GM23248 (cell line): Measurements from ENCODE around the gene POFUT2. TPM values are rescaled to one million over a fixed set of nuclear protein-coding genes. Genes with fewer than 3 reads are reported as not detected.

ENCODE experiments used
- DNase-seq: peaks from one replicate; pipeline ENCODE4 v3.0.0-alpha.2; 2015
- H2AFZ ChIP-seq: fragments of 200-600 bp; sonication (generic); 2 replicates; pipeline ENCODE4 v1.6.1; 2016; ENCODE audit warnings: antibody characterized with exemption
- H3F3A ChIP-seq: fragments of 200-600 bp; sonication (generic); 2 replicates; pipeline ENCODE4 v1.6.1; 2016; ENCODE audit warnings: mild to moderate bottlenecking, antibody characterized with exemption, mixed run types; ENCODE audit not compliant: insufficient read depth
- H3K27ac ChIP-seq: fragments of 200-600 bp; sonication (generic); 2 replicates; pipeline ENCODE4 v1.5.1; 2016; ENCODE audit warnings: mild to moderate bottlenecking
- H3K27me3 ChIP-seq: fragments of 200-600 bp; sonication (generic); replicated peaks from 2 replicates; pipeline ENCODE4 v1.6.1; 2016; ENCODE audit warnings: mild to moderate bottlenecking; ENCODE audit not compliant: insufficient read depth
- H3K36me3 ChIP-seq: fragments of 200-600 bp; sonication (generic); 2 replicates; pipeline ENCODE4 v1.6.1; 2016; ENCODE audit warnings: low read depth, mild to moderate bottlenecking
- H3K4me1 ChIP-seq: fragments of 200-600 bp; sonication (generic); 2 replicates; pipeline ENCODE4 v1.6.1; 2016; ENCODE audit warnings: mild to moderate bottlenecking; ENCODE audit not compliant: insufficient read depth
- H3K4me2 ChIP-seq: fragments of 200-600 bp; sonication (generic); one replicate; pipeline ENCODE4 v1.6.1; 2016; ENCODE audit warnings: mild to moderate bottlenecking; ENCODE audit not compliant: unreplicated experiment
- H3K4me3 ChIP-seq: fragments of 200-600 bp; sonication (generic); 2 replicates; pipeline ENCODE4 v1.5.1; 2016; ENCODE audit warnings: mild to moderate bottlenecking
- H3K79me2 ChIP-seq: fragments of 200-600 bp; sonication (generic); 2 replicates; pipeline ENCODE4 v1.6.1; 2016; ENCODE audit warnings: mild to moderate bottlenecking; ENCODE audit not compliant: insufficient read depth
- H3K9ac ChIP-seq: fragments of 200-600 bp; sonication (generic); 2 replicates; pipeline ENCODE4 v1.6.1; 2016; ENCODE audit warnings: mild to moderate bottlenecking
- H3K9me2 ChIP-seq: fragments of 200-600 bp; sonication (generic); 2 replicates; pipeline ENCODE4 v1.6.1; 2016; ENCODE audit warnings: mixed run types, mild to moderate bottlenecking, moderate library complexity; ENCODE audit not compliant: insufficient read depth
- H3K9me3 ChIP-seq: fragments of 200-600 bp; sonication (generic); one replicate; pipeline ENCODE4 v1.6.1; 2017; ENCODE audit warnings: low read depth
- H4K20me1 ChIP-seq: fragments of 200-600 bp; sonication (generic); 2 replicates; pipeline ENCODE4 v1.6.0; 2016; ENCODE audit not compliant: insufficient read depth
- EZH2 ChIP-seq: fragments of 200-600 bp; sonication (generic); IDR thresholded peaks from 2 replicates; pipeline ENCODE4 v1.6.1; 2018; ENCODE audit warnings: antibody characterized with exemption, mild to moderate bottlenecking; ENCODE audit not compliant: insufficient read depth, poor library complexity, severe bottlenecking
- EZH2phosphoT487 ChIP-seq: fragments of 200-600 bp; sonication (generic); IDR thresholded peaks from 2 replicates; pipeline ENCODE4 v1.6.1; 2018; ENCODE audit warnings: antibody characterized with exemption, moderate library complexity, mild to moderate bottlenecking, low read depth; ENCODE audit not compliant: insufficient read depth
- WGBS, 2 experiments: methylation state at CpG; one replicate each; pipeline ENCODE4 v1.1.6; 2015 to 2017; ENCODE audit warnings: low lambda C conversion rate in 2 of 2, low coverage in 1 of 2; ENCODE audit errors: missing lambda C conversion rate in 2 of 2; 5-methylcytosine and 5-hydroxymethylcytosine counted together
- in situ Hi-C: fragments of 300-500 bp; cut with MboI; formaldehyde crosslinking; loops from 2 replicates; pipeline ENCODE4 v1.15.0; 2020
- polyA plus RNA-seq: library from polyadenylated mRNA; unstranded; fragments of >200 nt; fragmentation: Nextera tagmentation; extraction: Ambion mirVana; gene quantifications from 2 replicates; pipeline ENCODE4 v1.2.1, GENCODE V29; 2016
- total RNA-seq: library from RNA; depleted of rRNA; stranded (reverse); fragments of >200 nt; shearing (Covaris generic); gene quantifications from 2 replicates; pipeline ENCODE4 v1.2.3, GENCODE V29; 2014

Gene POFUT2
- total and polyA plus RNA-seq, 2 experiments from 2014 or later: 30.1 to 48.2 TPM

GRCh38 chr21:45332981-45333582 lies 45.4 kb upstream of the POFUT2 start:
- Histone ChIP-seq H3K36me3 (no peaks in the 10 kb centered on the region), H3K4me3 (no peak overlapping the region), H3F3A (0 out of 2 replicates have a peak, but pooled peaks cover 4% of the 10 kb centered on the region), H3K4me2 (no peak overlapping the region), H3K27me3 (no peaks in the 10 kb centered on the region), H4K20me1 (no peaks in the 10 kb centered on the region), H2AFZ (no peak overlapping the region), H3K27ac (no peak overlapping the region), H3K9me3 (no peaks in the 10 kb centered on the region), H3K9ac (no peak overlapping the region), H3K9me2 (no peaks in the 10 kb centered on the region), H3K79me2 (no peaks in the 10 kb centered on the region), H3K4me1 (peaks cover 12% of the 10 kb centered on the region)
- DNase-seq: no peak
- in situ Hi-C loops: no loop called here
- 93 to 96% methylated on average over 15 to 16 of the region's 16 CpGs for WGBS, 2 experiments
- TF ChIP-seq EZH2phosphoT487: no peak
- no peak for TF ChIP-seq EZH2

GRCh38 chr21:45332415-45332814 lies 44.7 kb upstream of the POFUT2 start:
- no peak overlapping the region for H3K27ac ChIP-seq
- H3K9me2 ChIP-seq: no peaks in the 10 kb centered on the region
- no peaks in the 10 kb centered on the region for H3K27me3 ChIP-seq
- H3K4me3 ChIP-seq: no peak overlapping the region
- peaks cover 12% of the 10 kb centered on the region for H3K4me1 ChIP-seq
- H3F3A ChIP-seq: 0 out of 2 replicates have a peak, but pooled peaks cover 4% of the 10 kb centered on the region
- H3K79me2 ChIP-seq: no peaks in the 10 kb centered on the region
- TF ChIP-seq EZH2phosphoT487 (no peak), EZH2 (no peak)
- H3K4me2 ChIP-seq: no peak overlapping the region
- H4K20me1 ChIP-seq: no peaks in the 10 kb centered on the region
- DNase-seq: no peak
- H2AFZ ChIP-seq: no peak overlapping the region
- in situ Hi-C loops: no loop called here
- no peaks in the 10 kb centered on the region for H3K36me3 ChIP-seq
- H3K9ac ChIP-seq: no peak overlapping the region
- H3K9me3 ChIP-seq: no peaks in the 10 kb centered on the region
- WGBS, 2 experiments: 93 to 94% methylated on average over 4 of the region's 4 CpGs

- 0 out of 2 replicates have a peak, but pooled peaks cover 4% of the 10 kb centered on the region for H3F3A ChIP-seq
- WGBS, 2 experiments: 83 to 84% methylated on average over 14 to 17 of the region's 17 CpGs
- no peaks in the 10 kb centered on the region for H3K27me3 ChIP-seq
- in situ Hi-C loops: no loop called here
- H4K20me1 ChIP-seq: no peaks in the 10 kb centered on the region
- no peak overlapping the region for H3K4me2 ChIP-seq
- H3K27ac ChIP-seq: no peak overlapping the region
- H3K36me3 ChIP-seq: no peaks in the 10 kb centered on the region
- H3K9ac ChIP-seq: no peak overlapping the region
- no peak for TF ChIP-seq EZH2phosphoT487
- TF ChIP-seq EZH2: no peak
- no peaks in the 10 kb centered on the region for H3K9me3 ChIP-seq
- H3K4me3 ChIP-seq: no peak overlapping the region
- no peaks in the 10 kb centered on the region for H3K79me2 ChIP-seq
- H2AFZ ChIP-seq: no peak overlapping the region
- H3K4me1 ChIP-seq: peaks cover 12% of the 10 kb centered on the region
- H3K9me2 ChIP-seq: no peaks in the 10 kb centered on the region
- no peak for DNase-seq
Observed at GRCh38 chr21:45331531-45332147, 43.9 kb upstream of the POFUT2 start.

GRCh38 chr21:45330851-45331261 lies 43.2 kb upstream of the POFUT2 start:
- Histone ChIP-seq H3K9ac (no peak overlapping the region), H3K36me3 (no peaks in the 10 kb centered on the region), H3K9me3 (no peaks in the 10 kb centered on the region), H3K4me3 (no peak overlapping the region), H3K4me2 (no peak overlapping the region), H3K27me3 (no peaks in the 10 kb centered on the region), H3K27ac (no peak overlapping the region), H3F3A (0 out of 2 replicates have a peak, but pooled peaks cover 4% of the 10 kb centered on the region), H2AFZ (no peak overlapping the region), H3K4me1 (peaks cover 18% of the 10 kb centered on the region), H4K20me1 (no peaks in the 10 kb centered on the region), H3K79me2 (no peaks in the 10 kb centered on the region), H3K9me2 (no peaks in the 10 kb centered on the region)
- no peak for DNase-seq
- no peak for TF ChIP-seq EZH2
- TF ChIP-seq EZH2phosphoT487: no peak
- in situ Hi-C loops: no loop called here
- 91 to 95% methylated on average over 8 to 18 of the region's 18 CpGs for WGBS, 2 experiments
